DLD1 (cell line): ENCODE data around the gene ZDHHC4.

Experiments
- in situ Hi-C: cut with HindIII; loops from 2 replicates; pipeline ENCODE4 v1.10.0; 2017; ENCODE audit warnings: low sequenced_read_pairs

ZDHHC4 gene

GRCh38 chr7:6577369-6578113 is at the start of gene ZDHHC4:
Gene ZDHHC4, plus strand, starts transcription at chr7:6577454. Its CDS starts 3,108 bp downstream, at chr7:6580562.
- in situ Hi-C loops = no loop called here

DNA sequence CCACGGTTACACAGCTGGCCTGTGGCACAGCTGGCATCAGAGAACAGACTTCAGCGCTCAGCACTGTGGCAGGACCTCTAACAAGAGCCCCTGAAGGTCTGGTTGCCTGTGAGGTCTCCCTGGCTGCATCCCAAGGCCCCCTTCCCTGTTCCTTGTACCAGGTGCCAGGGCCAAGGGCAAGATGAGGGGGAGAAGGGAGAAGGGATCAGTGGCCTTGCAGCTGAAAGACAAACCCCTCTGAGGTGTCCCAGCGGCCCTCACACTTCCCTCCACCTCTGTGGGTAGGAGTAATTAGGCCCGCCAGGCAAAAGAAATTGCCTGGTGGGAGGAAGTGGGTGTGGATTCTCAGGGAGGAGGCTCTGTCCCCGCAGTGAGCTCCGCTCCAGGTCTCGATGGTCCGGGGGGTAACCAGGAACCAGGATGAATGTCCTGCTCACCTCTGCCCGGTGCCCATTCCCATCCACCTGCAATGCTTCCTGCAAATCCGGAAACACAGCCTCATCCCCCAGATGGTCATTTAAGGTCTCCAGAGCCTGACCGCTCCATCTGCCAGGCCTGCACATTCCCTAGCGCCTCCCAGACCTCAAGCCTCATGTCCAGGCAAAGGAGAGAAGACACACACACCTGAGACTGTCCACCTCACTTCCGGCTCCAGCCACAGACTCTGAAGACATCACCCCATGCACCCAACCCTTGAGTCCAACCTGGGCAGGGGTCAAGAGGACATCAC is 48.7 kb upstream of the ZDHHC4 start:
- in situ Hi-C loops = no loop called here

DNA sequence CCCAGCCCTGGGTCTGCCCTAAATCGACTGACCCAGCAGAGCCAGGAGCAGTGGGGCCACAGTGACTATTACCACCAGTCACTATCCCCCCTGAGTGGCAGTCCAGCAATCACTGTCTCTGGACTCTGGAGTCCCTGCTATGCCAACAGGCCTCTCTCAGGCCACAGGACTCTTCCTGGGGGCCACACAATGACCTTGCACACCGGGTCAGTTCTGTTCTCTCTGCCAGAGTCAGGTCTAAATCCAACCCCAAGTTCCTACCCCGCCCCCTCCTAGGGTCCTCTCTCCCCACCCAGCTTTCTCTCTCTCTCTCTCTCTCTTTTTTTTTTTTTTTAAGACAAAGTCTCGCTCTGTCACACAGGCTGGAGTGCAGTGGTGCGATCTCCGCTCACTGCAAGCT is 47.6 kb upstream of the ZDHHC4 start:
- in situ Hi-C loops = no loop called here

- in situ Hi-C loops = no loop called here
These were observed 46.4 kb upstream of the ZDHHC4 start for GRCh38 chr7:6530626-6531491.

DNA sequence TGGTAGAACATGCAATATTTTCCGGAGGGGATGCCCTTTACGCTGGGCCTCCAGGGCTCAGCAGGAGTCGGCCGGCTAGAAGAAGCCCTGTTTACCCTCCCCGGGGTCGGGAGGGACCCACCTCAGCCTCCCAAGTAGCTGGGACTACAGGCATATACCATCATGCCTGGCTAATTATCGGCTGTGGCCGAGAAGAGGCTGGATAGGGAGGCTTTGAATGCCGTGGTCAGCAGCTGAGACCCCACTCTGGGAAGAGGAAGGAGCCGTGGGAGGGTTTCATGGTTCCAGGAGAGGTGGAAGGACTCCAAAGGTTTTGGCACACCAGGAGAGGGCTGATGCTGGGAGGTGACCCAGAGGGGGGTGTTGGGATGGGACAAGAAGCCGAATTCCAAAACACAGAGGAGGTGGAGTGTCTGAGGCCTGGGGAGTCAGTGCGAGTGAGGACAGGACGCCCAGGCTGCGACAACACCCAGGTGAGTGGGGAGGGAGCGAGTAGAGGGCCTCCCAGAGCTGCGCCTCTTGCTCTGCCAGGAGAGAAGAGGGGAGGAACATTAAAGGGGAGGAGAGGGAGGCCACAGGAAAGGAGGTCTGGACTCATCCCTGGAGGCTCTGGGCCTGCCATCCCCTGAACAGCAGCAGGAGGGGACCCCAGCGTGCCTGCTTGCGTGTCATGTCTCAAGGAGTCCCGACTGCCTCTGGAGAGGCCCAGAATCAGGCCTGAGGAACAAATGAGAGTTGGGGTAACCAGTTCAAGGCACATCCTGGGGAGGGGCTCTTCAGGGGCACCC is 45.6 kb upstream of the ZDHHC4 start:
- in situ Hi-C loops = no loop called here

DNA sequence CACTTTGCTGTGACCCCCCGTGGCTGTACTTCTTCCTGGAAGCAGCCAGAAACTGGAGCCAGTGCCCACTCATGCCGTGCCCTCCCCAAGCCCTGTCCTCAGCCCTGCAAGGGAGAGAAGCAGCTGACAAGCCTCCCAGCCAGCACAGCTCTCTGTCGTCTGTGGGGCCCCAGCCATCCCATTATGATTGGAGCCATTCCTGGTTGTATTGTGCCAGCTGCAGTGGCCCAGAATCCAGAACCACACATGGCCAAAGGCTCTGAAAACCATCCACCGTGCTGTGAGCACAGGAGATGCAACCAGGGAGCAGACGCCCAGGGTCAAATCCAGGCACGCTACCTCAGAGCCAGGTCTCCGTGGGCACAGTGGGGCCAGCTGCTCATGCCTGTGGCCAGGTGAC is 44.7 kb upstream of the ZDHHC4 start:
- in situ Hi-C loops = no loop called here

DNA sequence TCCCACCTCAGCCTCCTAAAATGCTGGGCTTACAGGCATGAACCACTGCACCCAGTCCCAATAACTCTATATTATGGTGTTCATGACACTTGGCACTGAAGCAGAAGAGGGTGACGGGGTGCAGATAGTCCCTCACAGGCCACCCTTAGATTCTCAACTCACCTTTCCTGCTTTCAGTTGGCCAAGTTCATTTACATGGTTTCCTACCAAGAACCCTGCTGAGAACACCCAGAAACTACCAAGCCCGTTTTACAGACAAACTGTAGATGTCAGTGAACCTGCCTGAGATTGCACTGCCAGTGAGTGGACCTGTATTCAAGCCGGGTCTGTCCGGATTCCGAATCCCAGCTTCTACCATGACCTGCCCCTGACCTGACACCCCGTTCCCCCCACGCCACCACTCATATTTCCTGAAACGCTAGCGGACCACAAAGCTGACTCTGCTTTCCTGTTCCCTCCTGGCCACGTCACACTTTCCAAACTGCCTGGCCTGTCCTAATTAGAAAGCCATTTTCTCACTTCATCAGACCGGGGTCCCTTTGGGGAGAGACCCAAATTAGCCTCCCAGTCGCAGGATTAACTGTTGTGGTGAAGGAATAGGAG is 43.3 kb upstream of the ZDHHC4 start:
- in situ Hi-C loops = no loop called here

DNA sequence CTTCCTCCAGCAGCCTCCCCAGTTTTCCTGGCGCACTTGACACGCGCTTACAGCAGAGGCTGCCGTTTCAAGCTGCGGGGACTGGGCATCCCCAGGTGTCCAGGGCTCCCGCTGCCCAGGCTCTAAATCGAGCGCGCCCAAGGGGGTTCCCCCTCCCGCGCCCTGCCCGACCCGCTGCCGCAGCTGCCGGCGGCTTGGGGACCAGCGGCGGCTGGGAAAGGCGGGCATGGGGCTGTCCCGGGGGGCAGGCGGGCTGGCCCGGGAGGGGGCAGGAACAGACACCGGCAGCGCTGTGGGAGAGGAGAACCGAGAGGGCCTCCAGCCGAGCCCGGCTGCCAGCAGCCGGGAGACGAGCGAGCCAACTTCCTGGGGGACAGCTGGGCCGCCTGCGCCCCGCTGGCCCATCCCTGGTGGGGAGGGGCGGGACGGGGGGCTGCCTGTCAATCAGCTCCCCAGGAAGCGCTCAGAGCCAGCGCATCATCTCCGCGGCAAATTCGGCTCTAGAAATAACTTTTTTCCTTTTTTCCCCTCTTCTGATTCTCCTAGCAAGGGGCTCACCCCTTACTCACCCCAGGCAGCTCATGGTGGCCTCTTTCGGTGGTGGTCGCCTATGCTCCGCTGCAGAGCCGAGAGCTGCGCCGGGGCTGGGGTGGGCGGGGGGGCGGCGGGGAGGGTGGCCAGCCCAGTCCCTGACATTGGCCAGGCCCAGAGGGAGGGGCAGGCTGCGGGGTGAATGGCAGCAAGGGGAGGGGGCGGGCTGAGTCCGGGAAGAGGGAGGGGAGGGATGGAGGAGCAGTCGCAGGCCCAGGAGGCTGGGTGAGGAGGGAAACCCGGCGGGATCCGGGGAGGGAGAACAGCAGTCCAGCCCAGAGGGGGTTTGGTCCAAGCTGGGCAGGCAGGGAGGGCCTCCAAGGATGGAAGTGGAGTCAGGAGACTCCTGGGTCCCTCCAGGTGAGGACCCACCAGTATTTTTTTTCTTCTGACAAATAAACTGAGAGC is 40.7 kb upstream of the ZDHHC4 start:
- in situ Hi-C loops = no loop called here

DNA sequence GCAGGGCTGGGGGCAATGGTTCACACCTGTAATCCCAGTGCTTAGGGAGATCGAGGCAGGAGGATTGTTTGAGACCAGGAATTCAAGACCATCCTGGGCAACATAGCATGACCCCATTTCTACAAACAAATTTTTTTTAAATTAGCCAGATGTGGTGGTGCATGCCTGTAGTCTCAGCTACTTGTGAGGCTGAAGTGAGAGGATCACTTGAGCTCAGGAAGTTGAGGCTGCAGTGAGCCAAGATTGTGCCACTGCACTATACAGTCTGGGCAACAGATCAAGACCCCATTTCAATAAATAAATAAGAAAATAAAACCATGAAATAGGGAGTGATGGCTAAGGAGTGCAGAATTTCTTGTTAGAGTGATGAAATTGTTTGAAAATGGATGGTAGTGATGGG is 34.9 kb upstream of the ZDHHC4 start:
- in situ Hi-C loops = no loop called here

GRCh38 chr7:6545398-6546126 is 31.7 kb upstream of the ZDHHC4 start:
- in situ Hi-C loops = no loop called here

- in situ Hi-C loops = no loop called here
These were observed 30.6 kb upstream of the ZDHHC4 start for GRCh38 chr7:6546498-6547251.

DNA sequence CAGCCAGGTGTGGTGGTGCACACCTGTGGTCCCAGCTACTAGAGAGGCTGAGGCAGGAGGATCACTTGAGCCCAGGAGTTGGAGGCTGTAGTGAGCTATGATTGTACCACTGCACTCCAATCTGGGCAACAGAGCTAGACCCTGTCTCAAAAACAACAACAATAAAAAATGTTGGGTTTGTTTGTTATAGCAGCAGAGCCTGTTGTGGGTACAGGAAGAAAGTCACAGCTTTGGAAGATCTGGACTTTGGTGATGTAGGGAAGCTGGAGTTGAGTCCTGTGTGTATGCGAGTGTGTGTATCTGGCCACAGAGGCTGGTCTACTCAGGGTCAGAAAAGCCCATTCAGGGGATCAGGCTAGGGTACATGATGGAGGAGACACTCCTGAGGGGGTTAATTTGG is 29.9 kb upstream of the ZDHHC4 start:
- in situ Hi-C loops = no loop called here

DNA sequence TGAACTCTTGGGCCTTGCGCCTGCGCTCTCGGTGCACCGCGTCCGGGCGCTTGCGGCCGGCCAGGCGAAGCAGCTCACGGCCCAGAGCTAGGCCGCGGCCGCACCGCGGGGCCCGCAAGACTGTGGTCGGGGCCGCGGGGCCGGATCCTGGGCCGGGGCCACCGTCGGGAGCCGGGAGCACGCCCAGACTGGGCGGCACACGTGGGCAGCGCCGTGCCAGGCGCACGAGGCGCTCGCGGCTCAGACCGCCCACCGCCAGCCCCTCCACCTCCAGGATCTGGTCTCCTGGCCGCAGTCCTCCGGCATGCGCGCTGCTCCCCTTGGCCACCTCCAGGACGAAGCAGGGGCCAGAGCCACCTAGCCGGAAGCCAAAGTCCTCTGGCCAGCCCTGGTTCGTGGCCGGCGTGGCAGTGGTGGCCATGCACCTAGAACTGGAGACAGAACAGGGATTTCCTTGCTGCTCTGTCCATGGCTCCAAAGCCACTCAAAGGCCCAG is 26.2 kb upstream of the ZDHHC4 start, which contains the start of gene GRID2IP:
Gene GRID2IP, minus strand, starts transcription at position 446 of the 496 bp plus-strand sequence. Its CDS starts 25 bp downstream, at position 421.
- in situ Hi-C loops = no loop called here

DNA sequence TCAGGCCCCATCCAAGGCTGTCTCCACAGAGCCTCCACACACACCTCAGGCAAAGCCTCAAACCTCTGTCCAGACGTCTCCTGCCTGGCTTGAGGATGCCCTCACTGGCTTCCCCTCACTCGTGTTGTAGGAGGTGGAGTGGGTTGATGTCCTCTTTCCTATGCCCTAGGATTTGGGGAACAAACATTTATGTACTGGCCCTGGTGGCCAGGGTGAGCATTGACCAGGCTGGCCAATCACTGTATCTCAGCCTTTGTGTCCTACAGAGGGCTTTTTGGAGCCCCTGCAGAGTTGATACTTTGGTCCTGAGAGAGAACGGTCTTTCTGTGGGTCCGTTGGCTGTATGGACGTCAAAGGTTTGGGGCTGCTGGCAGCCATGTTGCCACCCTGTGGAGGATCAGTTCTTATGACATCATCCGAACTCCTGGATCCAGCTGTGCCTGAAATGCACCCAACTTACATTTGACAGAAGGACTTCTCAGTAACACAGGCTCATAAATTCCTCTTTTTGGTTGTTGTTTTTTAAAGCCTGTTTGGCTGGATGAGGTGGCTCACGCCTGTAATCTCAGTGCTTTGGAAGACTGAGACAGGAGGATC is 23.7 kb upstream of the ZDHHC4 start:
- in situ Hi-C loops = no loop called here

DNA sequence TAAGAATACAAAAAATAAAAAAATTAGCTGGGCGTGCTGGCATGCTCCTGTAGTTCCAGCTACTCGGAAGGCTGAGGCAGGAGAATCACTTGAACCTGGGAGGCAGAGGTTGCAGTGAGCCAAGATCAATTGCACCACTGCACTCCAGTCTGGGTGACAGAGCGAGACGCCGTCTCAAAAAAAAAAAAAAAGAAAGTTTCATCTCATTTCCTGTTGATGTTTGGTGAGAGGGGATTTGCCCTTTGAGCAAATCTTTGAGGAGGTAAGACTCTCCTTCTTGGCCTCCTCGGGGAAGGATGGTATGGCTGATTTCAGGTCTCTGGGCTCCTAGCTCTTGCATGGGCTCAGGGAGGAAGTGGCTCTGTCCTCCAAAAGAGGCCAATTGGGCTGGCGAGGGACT is 22.4 kb upstream of the ZDHHC4 start:
- in situ Hi-C loops = no loop called here

DNA sequence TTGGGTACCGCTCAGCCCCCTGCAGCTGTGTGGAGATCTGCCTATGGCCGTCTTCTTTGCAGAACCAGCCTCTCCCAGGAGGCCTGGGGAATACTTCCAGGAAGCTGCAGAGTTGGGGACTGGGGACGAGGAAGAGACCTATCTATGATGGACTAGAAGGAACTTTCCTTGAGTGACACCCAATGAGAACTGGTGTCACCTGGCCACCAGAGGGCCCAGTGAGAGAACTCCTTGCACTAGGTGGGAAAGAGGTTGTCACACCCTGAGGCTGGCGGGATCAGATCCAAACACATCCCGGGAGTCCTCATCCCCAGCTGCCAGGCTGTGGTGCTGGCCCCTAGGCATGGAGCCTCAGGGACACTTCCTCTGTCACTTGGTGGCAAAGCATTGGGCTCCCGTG is 21.1 kb upstream of the ZDHHC4 start:
- in situ Hi-C loops = no loop called here

GRCh38 chr7:6558837-6559236 is 18.4 kb upstream of the ZDHHC4 start:
- in situ Hi-C loops = no loop called here
